Liver (tissue), 9 donors: Measurements from ENCODE around the gene LAMB2. TPM values are rescaled to one million over a fixed set of nuclear protein-coding genes. Genes with fewer than 3 reads are reported as not detected.

Source experiments
- DNase-seq: peaks from one replicate; pipeline ENCODE4 v3.0.0-alpha.2; 2017; ENCODE audit warnings: low spot score
- H3K27ac ChIP-seq, 2 donors: one replicate each; pipeline ENCODE4 v1.7.0; 2013; ENCODE audit warnings: inconsistent platforms in 2 of 2, low read length in 2 of 2, control low read depth in 1 of 2, low read depth in 1 of 2, mild to moderate bottlenecking in 1 of 2
- H3K27me3 ChIP-seq, 4 donors: one replicate each; pipeline versions ENCODE4 v1.6.1 to v1.7.0; 2013; ENCODE audit warnings: low read length in 3 of 4, inconsistent platforms in 1 of 4, mild to moderate bottlenecking in 1 of 4, moderate library complexity in 1 of 4; ENCODE audit not compliant: control insufficient read depth in 4 of 4, insufficient read depth in 4 of 4
- H3K36me3 ChIP-seq, 4 donors: one replicate each; pipeline versions ENCODE4 v1.6.1 to v1.7.0; 2013; ENCODE audit warnings: low read length in 3 of 4, mild to moderate bottlenecking in 3 of 4, low read depth in 1 of 4, moderate library complexity in 1 of 4; ENCODE audit not compliant: control insufficient read depth in 4 of 4, insufficient read depth in 3 of 4
- H3K4me1 ChIP-seq, 4 donors: one replicate each; pipeline versions ENCODE4 v1.6.1 to v1.7.0; 2013; ENCODE audit warnings: low read length in 3 of 4, mild to moderate bottlenecking in 3 of 4, moderate library complexity in 1 of 4; ENCODE audit not compliant: control insufficient read depth in 4 of 4, insufficient read depth in 4 of 4
- H3K4me3 ChIP-seq, 3 donors: one replicate each; pipeline versions ENCODE4 v1.6.1 to v1.7.0; 2013; ENCODE audit warnings: low read length in 3 of 3, control low read depth in 1 of 3, low read depth in 1 of 3, mild to moderate bottlenecking in 1 of 3
- H3K9ac ChIP-seq, 2 donors: one replicate each; pipeline ENCODE4 v1.7.0; 2013; ENCODE audit warnings: low read length in 2 of 2, mild to moderate bottlenecking in 2 of 2, moderate library complexity in 2 of 2, control low read depth in 1 of 2, low read depth in 1 of 2
- H3K9me3 ChIP-seq, 4 donors: one replicate each; pipeline versions ENCODE4 v1.6.1 to v1.7.0; 2013; ENCODE audit warnings: low read length in 3 of 4; ENCODE audit not compliant: control insufficient read depth in 4 of 4
- EGR1 ChIP-seq, 2 donors: IDR thresholded peaks; 2 replicates each; pipeline ENCODE4 v1.6.1; 2016 to 2018; ENCODE audit warnings: antibody characterized with exemption in 2 of 2, low read depth in 2 of 2
- FOXA1 ChIP-seq: IDR thresholded peaks from 2 replicates; pipeline ENCODE4 v1.6.1; 2016; ENCODE audit warnings: antibody characterized with exemption
- FOXA2 ChIP-seq: IDR thresholded peaks from 2 replicates; pipeline ENCODE4 v1.6.1; 2016; ENCODE audit warnings: antibody characterized with exemption
- GABPA ChIP-seq, 2 donors: IDR thresholded peaks in 1 of 2; conservative IDR thresholded peaks in 1 of 2; 2 replicates each; pipeline ENCODE4 v1.6.1; 2016; ENCODE audit warnings: antibody characterized with exemption in 2 of 2, mild to moderate bottlenecking in 1 of 2, moderate library complexity in 1 of 2
- HNF4A ChIP-seq, 2 donors: conservative IDR thresholded peaks; 2 replicates each; pipeline ENCODE4 v1.6.1; 2016; ENCODE audit warnings: antibody characterized with exemption in 2 of 2, mild to moderate bottlenecking in 2 of 2
- HNF4G ChIP-seq: IDR thresholded peaks from 2 replicates; pipeline ENCODE4 v1.6.1; 2016; ENCODE audit warnings: antibody characterized with exemption
- JUND ChIP-seq, 2 donors: IDR thresholded peaks; 2 replicates each; pipeline ENCODE4 v1.6.1; 2016; ENCODE audit warnings: antibody characterized with exemption in 2 of 2
- MAX ChIP-seq: IDR thresholded peaks from 2 replicates; pipeline ENCODE4 v1.6.1; 2016; ENCODE audit warnings: antibody characterized with exemption
- NR2F2 ChIP-seq: IDR thresholded peaks from 2 replicates; pipeline ENCODE4 v1.6.1; 2016; ENCODE audit warnings: antibody characterized with exemption
- RAD21 ChIP-seq, 2 donors: IDR thresholded peaks; 2 replicates each; pipeline ENCODE4 v1.6.1; 2016; ENCODE audit warnings: antibody characterized with exemption in 2 of 2, mild to moderate bottlenecking in 2 of 2
- REST ChIP-seq: IDR thresholded peaks from 2 replicates; pipeline ENCODE4 v1.6.1; 2016; ENCODE audit warnings: antibody characterized with exemption, mild to moderate bottlenecking
- RXRA ChIP-seq, 2 donors: IDR thresholded peaks; 2 replicates each; pipeline ENCODE4 v1.6.1; 2017 to 2018; ENCODE audit warnings: antibody characterized with exemption in 2 of 2, mild to moderate bottlenecking in 1 of 2
- SP1 ChIP-seq: IDR thresholded peaks from 2 replicates; pipeline ENCODE4 v1.6.1; 2018; ENCODE audit warnings: antibody characterized with exemption, mild to moderate bottlenecking
- TAF1 ChIP-seq: conservative IDR thresholded peaks from 2 replicates; pipeline ENCODE4 v1.6.1; 2016; ENCODE audit warnings: antibody characterized with exemption, mild to moderate bottlenecking
- YY1 ChIP-seq: IDR thresholded peaks from 2 replicates; pipeline ENCODE4 v1.6.1; 2016; ENCODE audit warnings: antibody characterized with exemption, mild to moderate bottlenecking
- WGBS: extraction: QIAGEN DNeasy Blood & Tissue Kit; methylation state at CpG from one replicate; pipeline ENCODE4 v1.1.7; 2013; 5-methylcytosine and 5-hydroxymethylcytosine counted together
- polyA plus RNA-seq, 2 donors: library from polyadenylated mRNA; stranded (reverse) in 1 of 2; unstranded in 1 of 2; fragments of 200-250 nt in 1 of 2; fragments of >200 nt in 1 of 2; fragmentation: Nextera tagmentation in 1 of 2; extraction: Ambion mirVana in 1 of 2; gene quantifications; one replicate each; pipeline versions ENCODE4 v1.2.1 to v1.2.3, GENCODE V29; 2013 to 2015
- total RNA-seq, 2 donors: library from RNA; depleted of rRNA; stranded (reverse); fragments of >200 nt; gene quantifications; one replicate each; pipeline ENCODE4 v1.2.3, GENCODE V29; 2014
- TF ChIP-seq, protein P1 (sequence below): fragments of 150-350 bp; IDR thresholded peaks from 2 replicates; pipeline ENCODE4 v1.5.1; 2017; ENCODE audit warnings: improper control_type of control experiment, low read depth, low read length; ENCODE audit not compliant: missing input control
- TF ChIP-seq, protein P2 (sequence below): IDR thresholded peaks from 2 replicates; pipeline ENCODE4 v1.6.1; 2016; ENCODE audit warnings: antibody characterized with exemption
- TF ChIP-seq, protein P3 (sequence below): IDR thresholded peaks from 2 replicates; pipeline ENCODE4 v1.6.1; 2016; ENCODE audit warnings: antibody characterized with exemption
- donor health status: healthy.
- donor health status: healthy.
- donor health status: healthy.
- donor health status: healthy.
- donor health status: healthy.

LAMB2 gene
- total and polyA plus RNA-seq, 4 donors: 87.6 to 172 (median 134) TPM

DNA sequence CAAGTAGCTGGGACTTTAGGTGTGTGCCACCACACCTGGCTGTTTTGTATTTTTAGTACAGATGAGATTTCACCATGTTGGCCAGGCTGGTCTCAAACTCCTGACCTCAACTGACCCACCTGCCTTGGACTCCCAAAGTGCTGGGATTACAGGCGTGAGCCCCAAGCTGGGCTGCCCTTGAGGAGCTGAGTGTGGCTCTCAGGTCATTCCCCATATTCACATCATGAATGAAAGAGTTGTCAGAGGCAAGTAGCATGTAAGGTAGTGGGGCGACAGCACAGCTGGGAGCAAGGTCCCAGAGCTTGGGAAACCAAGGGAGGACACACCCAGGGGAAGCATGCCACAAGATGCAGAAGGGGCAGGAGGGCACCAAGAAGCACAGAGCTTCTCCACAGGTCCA is 28.3 kb upstream of the LAMB2 start (continued):
- TF ChIP-seq GABPA (IDR thresholded peaks at IDR 0.05 in 1 of 2, conservative IDR thresholded peaks at IDR 0.05 in 1 of 2) (no peak), FOXA1 (no peak)

DNA sequence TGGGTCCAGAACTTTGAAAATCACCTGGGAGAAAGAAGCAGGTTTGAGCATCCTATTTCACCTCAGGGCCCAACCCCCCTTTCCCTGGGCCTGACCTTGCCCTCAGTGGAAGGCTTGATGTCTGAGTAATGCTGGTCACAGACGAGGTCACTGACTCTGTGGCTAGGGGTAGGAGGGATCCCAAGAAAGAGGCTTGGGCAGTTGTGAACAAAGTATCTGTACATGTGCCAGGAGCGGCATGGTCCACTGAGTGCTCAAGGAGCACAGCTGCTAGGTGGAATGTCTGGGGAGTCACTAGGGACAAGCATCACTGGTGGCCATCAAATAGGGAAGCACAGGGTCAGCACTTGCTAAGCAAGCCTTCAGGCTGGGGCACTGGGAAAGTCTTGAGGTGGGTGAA is 25.9 kb upstream of the LAMB2 start:
- no peak overlapping the region for H3K27ac ChIP-seq
- no peaks in the 10 kb centered on the region for H3K9me3 ChIP-seq

More for the DNA sequence above, 25.9 kb upstream of the LAMB2 start:
- Histone ChIP-seq H3K36me3 (peaks cover 0 to 10% (median 8%) of the 10 kb centered on the region in 4 donors), H3K4me1 (no peaks in the 10 kb centered on the region), H3K9ac (no peak overlapping the region), H3K27me3 (no peaks in the 10 kb centered on the region), H3K4me3 (no peak overlapping the region)
- 59% methylated on average over 2 of the region's 2 CpGs for WGBS
- DNase-seq: no peak
- TF ChIP-seq JUND (IDR thresholded peaks at IDR 0.05) (no peak), RXRA (IDR thresholded peaks at IDR 0.05) (no peak), TAF1 (no peak), YY1 (no peak), HNF4G (no peak), SP1 (no peak), FOXA1 (no peak), MAX (no peak), FOXA2 (no peak), EGR1 (IDR thresholded peaks at IDR 0.05; ENCODE audit: low read depth in 2 of 2) (no peak), GABPA (IDR thresholded peaks at IDR 0.05 in 1 of 2, conservative IDR thresholded peaks at IDR 0.05 in 1 of 2) (no peak), HNF4A (conservative IDR thresholded peaks at IDR 0.05) (no peak), NR2F2 (no peak), RAD21 (IDR thresholded peaks at IDR 0.05) (no peak), REST (no peak)
- TF ChIP-seq, protein P1, sequence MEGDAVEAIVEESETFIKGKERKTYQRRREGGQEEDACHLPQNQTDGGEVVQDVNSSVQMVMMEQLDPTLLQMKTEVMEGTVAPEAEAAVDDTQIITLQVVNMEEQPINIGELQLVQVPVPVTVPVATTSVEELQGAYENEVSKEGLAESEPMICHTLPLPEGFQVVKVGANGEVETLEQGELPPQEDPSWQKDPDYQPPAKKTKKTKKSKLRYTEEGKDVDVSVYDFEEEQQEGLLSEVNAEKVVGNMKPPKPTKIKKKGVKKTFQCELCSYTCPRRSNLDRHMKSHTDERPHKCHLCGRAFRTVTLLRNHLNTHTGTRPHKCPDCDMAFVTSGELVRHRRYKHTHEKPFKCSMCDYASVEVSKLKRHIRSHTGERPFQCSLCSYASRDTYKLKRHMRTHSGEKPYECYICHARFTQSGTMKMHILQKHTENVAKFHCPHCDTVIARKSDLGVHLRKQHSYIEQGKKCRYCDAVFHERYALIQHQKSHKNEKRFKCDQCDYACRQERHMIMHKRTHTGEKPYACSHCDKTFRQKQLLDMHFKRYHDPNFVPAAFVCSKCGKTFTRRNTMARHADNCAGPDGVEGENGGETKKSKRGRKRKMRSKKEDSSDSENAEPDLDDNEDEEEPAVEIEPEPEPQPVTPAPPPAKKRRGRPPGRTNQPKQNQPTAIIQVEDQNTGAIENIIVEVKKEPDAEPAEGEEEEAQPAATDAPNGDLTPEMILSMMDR: no peak
- TF ChIP-seq, protein P2, sequence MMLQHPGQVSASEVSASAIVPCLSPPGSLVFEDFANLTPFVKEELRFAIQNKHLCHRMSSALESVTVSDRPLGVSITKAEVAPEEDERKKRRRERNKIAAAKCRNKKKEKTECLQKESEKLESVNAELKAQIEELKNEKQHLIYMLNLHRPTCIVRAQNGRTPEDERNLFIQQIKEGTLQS: no peak
- TF ChIP-seq, protein P3, sequence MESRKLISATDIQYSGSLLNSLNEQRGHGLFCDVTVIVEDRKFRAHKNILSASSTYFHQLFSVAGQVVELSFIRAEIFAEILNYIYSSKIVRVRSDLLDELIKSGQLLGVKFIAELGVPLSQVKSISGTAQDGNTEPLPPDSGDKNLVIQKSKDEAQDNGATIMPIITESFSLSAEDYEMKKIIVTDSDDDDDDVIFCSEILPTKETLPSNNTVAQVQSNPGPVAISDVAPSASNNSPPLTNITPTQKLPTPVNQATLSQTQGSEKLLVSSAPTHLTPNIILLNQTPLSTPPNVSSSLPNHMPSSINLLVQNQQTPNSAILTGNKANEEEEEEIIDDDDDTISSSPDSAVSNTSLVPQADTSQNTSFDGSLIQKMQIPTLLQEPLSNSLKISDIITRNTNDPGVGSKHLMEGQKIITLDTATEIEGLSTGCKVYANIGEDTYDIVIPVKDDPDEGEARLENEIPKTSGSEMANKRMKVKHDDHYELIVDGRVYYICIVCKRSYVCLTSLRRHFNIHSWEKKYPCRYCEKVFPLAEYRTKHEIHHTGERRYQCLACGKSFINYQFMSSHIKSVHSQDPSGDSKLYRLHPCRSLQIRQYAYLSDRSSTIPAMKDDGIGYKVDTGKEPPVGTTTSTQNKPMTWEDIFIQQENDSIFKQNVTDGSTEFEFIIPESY: no peak
